Fibroblast of skin of left quadriceps (primary cell): Measurements from ENCODE around the gene BFSP1.

ENCODE experiments used
- DNase-seq, 2 experiments: peaks; one replicate each; pipeline ENCODE4 v3.0.0-alpha.2; 2013; ENCODE audit warnings: low read depth in 2 of 2

BFSP1 gene

GRCh38 chr20:17497821-17498580 lies 33.2 kb downstream of the BFSP1 start:
- DNase-seq = no peak

DNA sequence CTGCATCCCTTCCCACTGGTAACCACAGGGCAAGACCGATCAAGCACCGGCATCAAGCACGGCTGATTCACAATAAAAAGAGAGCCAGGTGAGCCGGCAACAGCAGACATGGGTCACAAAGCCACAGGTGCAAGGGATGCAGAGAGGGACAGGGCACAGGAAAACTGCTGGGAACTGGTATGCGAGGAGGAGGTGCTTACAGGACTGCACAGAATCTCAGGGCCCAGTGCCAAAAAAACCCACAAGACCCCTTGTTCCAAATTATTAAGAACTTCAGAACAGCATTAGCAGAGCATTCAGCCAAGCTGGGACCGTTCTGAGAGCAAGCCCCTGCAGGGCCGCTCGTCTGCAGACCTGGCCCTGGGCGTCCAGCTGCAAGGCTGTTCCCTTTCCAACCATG lies 35.4 kb downstream of the BFSP1 start:
- no peak for DNase-seq

- DNase-seq = no peak
These were observed 37.0 kb downstream of the BFSP1 start for GRCh38 chr20:17494201-17494600.

- DNase-seq = no peak
These were observed 38.0 kb downstream of the BFSP1 start for GRCh38 chr20:17493173-17493572.

GRCh38 chr20:17491488-17491887 lies 39.7 kb downstream of the BFSP1 start:
- DNase-seq = no peak

DNA sequence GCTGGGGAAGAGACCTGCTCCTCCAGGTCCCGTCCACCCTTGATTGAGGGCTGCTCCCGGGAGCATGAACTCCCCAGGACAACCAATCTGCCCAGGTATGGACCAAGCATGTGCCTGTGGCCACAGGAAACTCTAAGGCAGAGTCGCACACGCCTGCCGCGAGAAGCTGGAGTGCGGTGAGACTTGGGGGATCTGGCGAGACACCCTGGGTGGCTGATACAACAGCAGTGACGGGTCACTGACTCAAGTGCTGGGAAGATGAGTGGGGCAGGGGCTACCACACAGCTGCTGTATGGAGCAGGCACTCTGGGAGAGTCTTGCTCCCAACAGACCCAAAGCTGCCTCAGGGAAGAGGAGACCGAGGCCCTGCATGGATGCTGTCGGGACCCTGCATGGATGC lies 40.1 kb downstream of the BFSP1 start:
- no peak for DNase-seq

DNA sequence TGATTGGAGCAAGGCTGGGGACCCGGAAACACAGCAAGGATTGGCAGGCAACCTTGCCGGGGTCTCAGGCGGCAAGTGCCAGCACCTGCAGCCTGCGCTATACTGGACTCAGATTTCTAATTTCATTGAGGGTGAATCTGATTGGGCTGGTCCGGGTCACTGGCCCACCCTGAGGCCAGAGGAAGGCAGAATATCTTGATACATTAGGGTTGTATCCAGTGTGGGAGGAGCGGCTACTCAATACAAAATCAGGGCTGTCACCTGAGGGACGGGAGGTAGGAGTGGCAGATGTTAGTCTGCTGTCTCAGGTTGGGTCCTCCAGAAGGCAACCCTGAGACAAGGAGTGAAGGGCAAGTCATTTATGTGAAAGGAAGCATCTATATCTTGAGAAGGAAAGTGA lies 40.7 kb downstream of the BFSP1 start:
- no peak for DNase-seq

DNA sequence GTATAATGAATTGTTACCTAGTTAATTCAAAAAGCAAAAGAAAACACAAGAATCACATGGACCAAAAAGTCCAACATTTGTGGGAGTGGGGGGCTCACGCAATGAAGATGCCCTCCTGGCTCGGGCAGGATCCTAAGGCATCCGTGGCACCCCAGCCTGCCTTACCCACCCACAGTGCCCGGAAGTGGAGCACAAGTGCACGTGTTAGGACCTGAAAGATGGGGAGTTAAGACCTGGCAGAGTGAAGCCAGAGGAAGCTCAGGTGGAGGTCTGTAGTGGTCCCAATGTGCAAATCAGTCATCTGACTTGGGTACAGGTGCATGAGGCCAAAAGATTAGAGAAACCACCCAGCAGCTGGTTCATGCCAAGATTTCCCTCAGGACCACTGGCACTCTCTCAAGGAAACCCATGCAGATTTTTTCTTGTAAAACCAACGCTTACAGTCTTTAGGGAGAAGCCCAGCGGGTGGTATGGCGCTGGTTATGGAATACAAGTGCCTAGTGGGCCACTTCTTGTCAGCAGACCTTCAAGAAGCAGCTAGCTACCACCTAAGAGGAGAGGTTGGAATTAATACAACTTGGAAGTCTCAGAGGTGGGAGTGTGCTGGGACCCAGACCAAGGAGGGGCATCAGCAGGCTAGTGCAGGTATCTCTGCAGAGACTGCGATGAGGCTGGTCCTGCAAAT lies 42.1 kb downstream of the BFSP1 start:
- DNase-seq = no peak

GRCh38 chr20:17485017-17485416 lies 46.2 kb downstream of the BFSP1 start:
- DNase-seq = no peak

DNA sequence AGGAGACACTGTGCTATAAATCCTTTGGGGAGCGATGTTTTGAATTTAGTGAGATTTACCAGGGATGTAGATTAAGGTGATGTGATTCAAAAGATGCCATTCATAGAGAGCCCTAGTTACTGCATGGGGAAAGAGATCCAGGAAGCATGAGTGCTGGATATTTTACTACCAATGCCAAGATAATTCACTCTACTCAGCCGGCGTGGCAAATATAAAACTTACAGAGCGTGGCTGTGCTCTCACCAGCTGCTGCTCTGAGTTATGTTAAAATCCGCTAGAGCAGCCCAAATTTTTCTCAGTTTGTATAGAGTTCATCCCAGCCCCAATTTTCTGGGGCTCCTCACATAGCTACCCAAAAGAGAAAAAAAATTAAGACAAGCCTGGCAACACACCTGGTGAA lies 48.6 kb downstream of the BFSP1 start:
- no peak for DNase-seq

DNA sequence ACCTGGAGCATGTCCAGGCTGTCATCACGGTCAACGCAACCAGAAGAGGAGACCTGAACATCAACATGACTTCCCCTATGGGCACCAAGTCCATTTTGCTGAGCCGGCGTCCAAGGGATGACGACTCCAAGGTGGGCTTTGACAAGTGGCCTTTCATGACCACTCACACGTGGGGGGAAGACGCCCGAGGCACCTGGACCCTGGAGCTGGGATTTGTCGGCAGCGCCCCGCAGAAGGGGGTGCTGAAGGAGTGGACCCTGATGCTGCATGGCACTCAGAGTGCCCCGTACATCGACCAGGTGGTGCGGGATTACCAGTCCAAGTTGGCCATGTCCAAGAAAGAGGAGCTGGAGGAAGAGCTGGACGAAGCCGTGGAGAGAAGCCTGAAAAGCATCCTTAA lies 49.5 kb downstream of the BFSP1 start:
- no peak for DNase-seq

DNA sequence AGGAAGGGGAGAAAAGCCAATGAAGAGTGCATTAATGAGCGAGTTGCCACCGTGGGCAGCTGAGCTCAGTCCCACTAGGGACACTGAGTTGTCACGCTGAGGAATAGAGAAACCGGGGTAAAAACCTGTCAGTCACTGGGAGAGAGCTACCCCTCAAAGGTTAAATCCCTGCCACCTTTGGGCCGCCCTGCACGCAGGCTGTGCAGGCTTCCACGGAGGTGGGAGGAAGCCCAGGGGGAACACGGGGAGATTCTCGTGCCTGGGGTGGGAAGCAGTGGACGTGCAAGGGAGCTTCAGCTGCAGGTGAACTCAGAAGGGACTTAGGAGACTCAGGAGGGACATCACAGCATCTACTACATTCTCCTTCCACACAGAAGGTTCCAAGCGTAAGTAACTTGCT lies 50.5 kb downstream of the BFSP1 start:
- no peak for DNase-seq

- DNase-seq = no peak
These were observed 52.0 kb downstream of the BFSP1 start for GRCh38 chr20:17479063-17479657.

DNA sequence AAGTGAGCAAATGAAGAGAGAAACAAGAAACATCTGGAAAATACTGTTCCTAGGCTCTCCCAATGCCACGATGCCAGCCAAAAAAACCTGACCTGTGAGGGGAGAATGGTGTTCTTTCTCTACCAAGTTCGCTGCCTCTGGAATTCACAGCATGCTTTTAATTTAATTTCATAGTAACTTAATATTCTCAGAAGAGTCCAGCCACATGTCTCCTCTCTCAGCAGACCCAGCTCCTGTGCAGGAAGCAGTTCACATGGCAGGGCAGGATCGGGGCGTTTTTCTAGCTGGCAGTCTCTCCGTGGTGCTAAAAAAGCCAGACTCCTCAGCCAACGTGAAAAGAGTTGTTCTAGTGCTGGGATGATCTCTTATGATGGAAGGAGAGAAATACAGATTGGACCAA lies 57.5 kb downstream of the BFSP1 start:
- DNase-seq = no peak

GRCh38 chr20:17471606-17472187 lies 59.5 kb downstream of the BFSP1 start:
- DNase-seq = no peak

GRCh38 chr20:17470973-17471372 lies 60.2 kb downstream of the BFSP1 start:
- no peak for DNase-seq

GRCh38 chr20:17470521-17470920 lies 60.7 kb downstream of the BFSP1 start:
- no peak for DNase-seq

DNA sequence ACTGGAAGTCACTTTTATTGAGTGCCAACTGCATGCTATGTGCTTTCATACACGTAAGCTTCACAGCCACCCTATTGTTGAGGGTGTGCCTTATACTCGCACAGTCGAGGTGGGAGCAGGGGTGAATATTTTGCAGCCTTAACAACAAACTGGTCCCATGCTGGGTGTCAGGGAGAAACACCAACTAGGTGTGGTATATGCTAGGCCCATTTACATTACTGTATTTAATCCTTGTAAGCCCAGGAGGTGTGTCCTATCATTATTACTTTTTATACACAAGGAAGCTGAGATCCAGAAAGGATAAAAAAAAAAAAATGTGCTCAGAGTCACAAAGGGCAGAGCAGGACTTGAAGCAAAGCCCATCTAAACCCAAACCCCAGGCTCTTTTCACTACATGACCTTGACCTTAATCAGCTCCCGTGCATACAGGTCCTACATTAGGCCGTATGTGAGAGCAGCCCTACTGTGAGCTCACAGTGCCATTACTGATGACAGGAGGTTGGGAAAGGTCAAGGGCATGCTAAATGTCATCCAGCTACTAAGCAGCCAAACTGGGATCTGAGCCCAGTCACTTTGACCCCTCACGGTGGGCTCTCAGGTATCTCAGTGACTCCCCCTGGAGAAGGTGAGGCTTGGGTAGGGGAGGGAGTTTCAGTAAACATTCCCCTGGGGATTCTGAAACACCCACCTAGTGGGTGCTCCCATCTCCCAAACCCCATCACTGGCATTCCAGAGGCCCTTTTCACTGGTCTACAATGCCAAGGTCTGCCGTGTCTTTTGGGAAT lies 61.7 kb downstream of the BFSP1 start:
- DNase-seq = no peak

GRCh38 chr20:17468073-17468840 lies 62.9 kb downstream of the BFSP1 start:
- no peak for DNase-seq

DNA sequence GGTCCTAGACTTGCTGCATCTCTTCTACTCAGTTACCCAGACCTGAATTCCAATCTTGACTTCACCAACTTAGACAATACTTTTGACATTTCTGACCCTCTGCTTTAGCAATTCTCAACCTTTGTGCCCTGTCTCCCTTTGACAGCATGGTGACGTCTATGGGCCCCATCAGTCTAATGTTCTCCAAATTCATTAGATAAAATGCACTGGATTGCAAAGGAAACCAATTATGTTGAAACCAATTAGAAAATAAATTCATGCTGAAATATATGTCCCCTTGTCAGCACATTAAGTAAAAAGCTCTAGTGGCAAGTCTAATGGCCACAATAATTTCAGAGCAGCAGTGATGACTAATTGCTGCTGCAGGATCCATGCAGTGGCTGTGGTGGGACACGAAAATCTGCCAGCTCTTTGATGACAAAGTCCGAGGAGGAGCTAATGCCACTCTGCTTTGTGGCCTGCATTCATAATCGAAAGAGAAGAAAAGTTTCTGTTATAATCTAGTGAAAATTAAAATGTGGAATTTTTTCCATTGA lies 64.0 kb downstream of the BFSP1 start:
- DNase-seq = no peak

DNA sequence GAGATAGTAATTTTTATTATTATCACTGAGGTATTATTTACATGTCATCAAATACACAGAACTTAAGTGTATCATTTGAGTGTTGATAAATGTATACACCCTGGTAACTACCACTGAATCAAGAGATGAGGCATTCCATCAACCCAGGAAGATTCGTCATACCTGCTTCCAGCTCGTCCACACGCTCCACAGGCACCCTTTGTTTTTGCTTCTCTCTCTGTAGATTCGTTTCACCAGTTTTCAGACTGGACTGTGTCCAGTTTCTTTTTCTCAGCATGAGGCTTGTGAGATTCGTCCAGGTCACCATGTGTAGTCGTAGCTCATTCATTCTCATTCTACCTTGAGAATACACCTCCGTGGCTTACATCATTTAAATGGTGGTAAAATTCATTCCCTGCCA lies 64.5 kb downstream of the BFSP1 start:
- no peak for DNase-seq
